NCI-H82 treated with DMSO at 0.1 percent for 48 hours (cell line): Measurements from ENCODE around the gene SYTL4.

Experiments used
- DNase-seq: peaks from one replicate; lab custom pipeline; 2025; ENCODE audit not compliant: unreplicated experiment; lab: John Stamatoyannopoulos, UW

SYTL4 gene

GRCh38 chrX:100695991-100696390 is 35.9 kb downstream of the SYTL4 start:
- no peak for DNase-seq

DNA sequence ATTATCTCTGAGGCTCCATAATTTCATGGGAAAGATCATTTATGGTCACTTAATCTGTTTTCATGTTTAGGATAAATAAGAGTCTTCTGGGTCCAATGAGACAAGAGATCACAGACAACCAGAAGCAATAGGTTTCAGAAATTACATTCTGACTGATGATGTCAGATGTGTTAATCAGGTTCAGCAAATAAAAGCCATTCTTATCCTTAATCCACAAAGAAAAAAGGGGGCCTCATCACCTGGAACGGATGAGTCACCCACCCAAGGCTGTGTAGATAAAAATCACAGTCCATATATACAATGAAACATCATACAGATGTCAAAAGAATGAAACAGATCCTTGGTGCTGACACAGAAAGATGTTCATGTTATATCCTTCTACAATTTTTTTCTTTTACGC is 36.6 kb downstream of the SYTL4 start:
- DNase-seq: no peak

- DNase-seq: no peak
Measured at GRCh38 chrX:100687546-100687945, 44.4 kb downstream of the SYTL4 start.

DNA sequence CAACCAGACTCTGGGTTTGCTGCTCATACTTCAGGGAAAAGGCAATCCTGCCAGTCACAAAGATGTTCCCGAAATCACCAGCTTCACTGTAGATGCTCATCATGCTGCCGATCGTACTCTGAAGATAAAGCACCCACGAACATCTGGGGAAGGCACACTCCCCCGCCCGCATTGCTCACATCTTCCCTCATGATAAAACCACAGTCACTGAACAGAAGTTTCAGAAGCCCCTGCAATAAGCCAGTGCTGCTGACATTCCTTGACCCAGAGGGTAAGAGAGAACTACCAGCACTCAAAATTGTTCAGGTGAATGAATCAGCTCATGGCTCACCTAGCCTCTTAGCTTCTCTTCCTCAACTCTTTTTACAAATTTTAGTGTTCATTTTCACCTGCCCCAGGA is 44.8 kb downstream of the SYTL4 start:
- DNase-seq: no peak

- DNase-seq: no peak
Measured at GRCh38 chrX:100685997-100686305, 46.0 kb downstream of the SYTL4 start.

- DNase-seq: peak; percentile 83
Measured at GRCh38 chrX:100685284-100685996, 46.5 kb downstream of the SYTL4 start.

GRCh38 chrX:100682939-100683338 is 49.0 kb downstream of the SYTL4 start:
- no peak for DNase-seq

- no peak for DNase-seq
Measured at GRCh38 chrX:100681599-100681998, 50.3 kb downstream of the SYTL4 start.

GRCh38 chrX:100680756-100681155 is 51.2 kb downstream of the SYTL4 start:
- DNase-seq: no peak

DNA sequence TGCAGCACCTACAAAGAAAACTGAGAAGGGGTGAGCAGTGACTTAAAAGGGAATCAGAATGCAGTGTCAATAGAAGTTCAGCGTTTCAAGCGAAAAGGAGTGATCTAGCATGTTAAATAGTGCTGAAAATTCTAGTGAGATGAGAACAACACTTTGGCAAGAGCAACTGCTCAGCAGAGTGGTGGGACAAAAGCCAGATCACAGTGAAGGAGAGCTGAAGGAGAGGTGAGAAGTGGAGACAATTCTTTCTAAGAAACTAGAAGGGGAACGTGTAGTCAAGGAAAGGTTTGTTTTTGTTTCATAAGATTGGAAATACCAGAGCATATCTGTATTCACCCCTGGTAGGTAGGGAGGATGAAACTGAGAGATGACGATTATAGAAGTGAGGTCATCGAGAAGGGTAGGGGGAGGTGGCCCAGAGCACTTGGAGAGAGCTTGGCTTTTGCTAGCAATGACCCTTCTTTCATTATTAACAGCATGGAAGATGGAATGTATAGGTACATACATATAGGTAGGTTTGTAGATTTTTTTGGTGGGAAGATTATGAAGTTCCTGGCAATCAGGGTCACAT is 54.2 kb downstream of the SYTL4 start:
- DNase-seq: no peak

DNA sequence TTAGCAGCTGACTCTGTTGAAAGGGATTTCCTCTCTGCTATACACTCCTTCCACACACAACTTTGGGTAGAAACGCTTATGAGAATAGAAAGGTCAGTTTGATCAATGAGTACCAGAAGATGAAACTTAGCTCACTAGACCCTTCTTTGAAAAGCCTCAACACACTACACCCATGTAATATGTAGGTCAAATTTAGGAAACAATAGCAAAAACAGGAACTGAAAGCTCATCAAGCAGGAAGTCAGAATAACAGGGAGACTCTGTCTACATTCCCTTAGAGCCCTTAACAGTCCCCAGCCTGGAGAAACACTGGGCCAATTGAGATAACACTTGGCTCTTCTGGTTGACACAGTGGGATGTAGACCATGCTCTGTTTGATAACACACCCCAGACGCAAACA is 57.2 kb downstream of the SYTL4 start:
- no peak for DNase-seq

DNA sequence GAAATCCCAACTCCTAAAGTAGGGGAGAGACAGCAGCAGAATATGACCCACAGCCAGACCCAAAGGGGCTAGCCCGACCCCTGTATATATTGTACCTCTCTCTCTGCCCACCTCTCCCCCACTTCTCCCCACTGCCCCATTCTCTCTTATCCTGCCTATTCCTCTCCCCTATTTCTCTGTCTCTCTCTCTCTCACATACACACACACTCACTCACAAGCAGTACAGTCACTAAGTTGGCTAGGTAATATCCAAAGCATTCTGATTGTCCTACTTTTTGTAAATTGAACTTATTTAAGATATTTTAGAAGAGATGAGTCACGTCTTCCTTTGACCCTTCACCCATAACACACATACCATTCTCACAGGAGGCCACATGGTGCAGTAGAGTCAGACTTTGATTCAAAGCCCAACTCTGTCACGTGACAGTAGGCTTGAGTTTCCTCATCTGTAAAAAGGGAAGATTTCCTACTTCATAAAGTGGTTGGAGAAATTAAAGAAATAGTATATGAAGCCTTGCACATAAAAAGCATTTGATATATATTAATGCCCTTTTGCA is 58.4 kb downstream of the SYTL4 start:
- DNase-seq: no peak

GRCh38 chrX:100672966-100673365 is 59.0 kb downstream of the SYTL4 start:
- DNase-seq: no peak

DNA sequence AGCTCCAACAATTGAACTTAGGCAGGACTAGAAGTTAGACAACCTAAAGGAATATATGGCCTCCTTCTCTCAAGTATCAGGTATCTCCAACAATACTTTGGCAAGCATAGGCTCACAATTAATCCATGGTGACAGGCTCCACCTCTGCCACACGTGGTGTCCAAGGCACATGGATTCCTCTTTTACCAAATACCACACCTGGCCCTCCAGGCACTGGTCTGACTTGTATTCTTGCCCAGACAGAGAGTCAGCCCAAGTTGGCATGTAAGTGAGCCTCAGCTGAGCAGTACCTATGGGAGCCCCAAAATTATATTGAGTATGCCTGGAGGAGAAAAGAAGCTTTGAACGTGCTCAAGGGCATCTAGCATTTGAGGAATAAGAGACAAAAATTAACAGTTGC is 68.3 kb downstream of the SYTL4 start:
- DNase-seq: no peak

GRCh38 chrX:100662796-100663195 is 69.1 kb downstream of the SYTL4 start:
- DNase-seq: no peak

- DNase-seq: no peak
Measured at GRCh38 chrX:100662170-100662569, 69.8 kb downstream of the SYTL4 start.

DNA sequence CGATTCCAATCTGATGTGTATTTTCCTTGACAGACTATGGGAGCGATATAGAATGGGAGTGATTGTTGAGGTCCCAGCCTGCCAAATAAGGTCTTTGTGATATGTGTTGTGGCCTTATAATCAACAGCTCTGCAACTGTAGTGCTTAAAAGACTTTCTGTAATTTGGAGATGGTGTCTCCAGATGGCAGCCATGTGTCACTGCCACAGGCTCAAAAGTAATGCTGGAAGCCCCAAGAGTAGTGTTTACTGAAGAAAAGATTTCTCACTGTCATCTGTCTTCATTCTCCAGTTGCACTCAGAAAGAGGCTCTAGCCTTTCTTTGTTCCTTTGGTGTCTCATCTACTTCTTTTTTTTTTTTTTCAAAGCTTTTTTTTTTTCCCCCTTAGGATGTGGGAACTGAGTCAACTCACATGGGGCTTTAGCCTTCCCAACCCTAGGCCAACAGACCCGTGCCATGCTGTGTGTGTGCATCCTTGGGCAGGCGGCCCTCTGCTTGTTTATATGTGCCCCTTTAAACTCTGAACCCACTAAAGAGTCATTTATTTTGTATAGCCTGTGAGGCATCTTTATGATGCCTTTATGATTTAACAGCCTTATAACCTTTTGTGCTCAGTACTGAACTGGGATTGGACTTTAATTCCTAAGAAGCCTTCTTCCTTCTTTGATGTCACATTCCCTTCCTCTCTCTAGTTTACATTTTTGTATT is 72.3 kb downstream of the SYTL4 start:
- DNase-seq: no peak

GRCh38 chrX:100658941-100659381 is 73.0 kb downstream of the SYTL4 start:
- no peak for DNase-seq

DNA sequence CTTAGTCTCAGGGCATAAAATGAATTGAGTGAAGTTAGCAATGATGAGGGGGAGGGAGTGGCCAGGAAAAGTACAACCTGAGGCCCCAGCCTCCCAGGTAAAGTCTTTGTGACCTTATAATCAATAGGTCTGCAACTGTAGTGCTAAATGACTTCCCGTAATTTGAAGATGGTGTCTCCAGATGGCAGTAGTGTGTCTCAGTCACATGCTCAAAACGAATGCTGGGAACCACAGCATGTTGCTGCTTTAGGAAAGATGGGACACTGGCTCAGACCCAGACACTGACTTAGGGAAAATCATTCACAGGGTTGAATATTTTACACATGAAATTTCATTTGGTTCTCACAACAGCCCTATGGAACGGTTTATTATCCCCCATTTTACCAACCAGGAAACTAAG is 77.7 kb downstream of the SYTL4 start:
- DNase-seq: peak; percentile 49

- DNase-seq: no peak
Measured at GRCh38 chrX:100652266-100652665, 79.7 kb downstream of the SYTL4 start.

DNA sequence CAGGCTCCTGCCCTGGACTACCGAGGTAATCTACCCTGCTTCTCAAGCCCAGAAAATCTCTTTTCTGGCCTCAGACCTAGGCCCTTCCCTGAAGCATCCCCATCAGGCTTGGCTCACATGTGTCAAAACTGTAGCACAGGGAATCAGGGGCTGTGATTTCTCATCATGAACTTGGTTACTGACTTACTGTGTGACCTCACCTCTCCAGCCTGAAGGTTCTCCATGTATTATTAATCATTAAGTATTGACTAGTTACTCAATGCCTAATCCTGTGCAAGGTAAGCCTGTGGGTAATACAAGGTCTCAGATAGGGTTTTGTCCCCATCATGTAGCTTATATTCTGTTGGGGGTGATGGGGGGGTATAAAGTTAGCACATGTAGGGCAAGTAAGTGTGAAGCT is 81.1 kb downstream of the SYTL4 start:
- no peak for DNase-seq
